Measurements from ENCODE around the gene NT5C1B. TPM values are rescaled to one million over a fixed set of nuclear protein-coding genes. Genes with fewer than 3 reads are reported as not detected.
"Not testable (repeated sequence)": the region's sequence is repeated elsewhere in the genome, so short reads cannot be mapped to it uniquely, and the experiment has no call there.

Gene NT5C1B
- 0.60 TPM for polyA plus RNA-seq (2012; ENCODE audit: insufficient read depth, insufficient read length, low read depth)

- Histone ChIP-seq H3K4me1 (no peaks in the 10 kb centered on the region), H3K4me3 (ENCODE audit: low read depth, low read length) (no peak within 1 kb of the TSS), H3K27me3 (no peaks in the 10 kb centered on the region), H3K36me3 (no peaks in the 10 kb centered on the region), H3K9me3 (no peaks in the 10 kb centered on the region)
- TF ChIP-seq CTCF (IDR thresholded peaks at IDR 0.05; ENCODE audit: low read depth, low read length) = no peak
- no peak for DNase-seq
Measured at GRCh38 chr2:18589354-18589753, at the start of gene NT5C1B. NT5C1B (minus strand) TSS chr2:18589569; CDS start chr2:18589468, 101 bp downstream.

GRCh38 chr2:18637196-18637595 lies 47.8 kb upstream of the NT5C1B start:
- no peak for TF ChIP-seq CTCF (IDR thresholded peaks at IDR 0.05; ENCODE audit: low read depth, low read length)
- Histone ChIP-seq H3K9me3 (no peaks in the 10 kb centered on the region), H3K4me3 (ENCODE audit: low read depth, low read length) (no peak overlapping the region), H3K4me1 (no peaks in the 10 kb centered on the region), H3K36me3 (no peaks in the 10 kb centered on the region), H3K27me3 (no peaks in the 10 kb centered on the region)
- DNase-seq = no peak

- H3K27me3 ChIP-seq; H3K4me1 ChIP-seq; H3K36me3 ChIP-seq; H3K9me3 ChIP-seq; H3K4me3 ChIP-seq (ENCODE audit: low read depth, low read length); DNase-seq: not testable (repeated sequence)
Measured at GRCh38 chr2:18632699-18633098, 43.3 kb upstream of the NT5C1B start.

- Histone ChIP-seq H3K4me3 (ENCODE audit: low read depth, low read length) (no peak overlapping the region), H3K36me3 (no peaks in the 10 kb centered on the region), H3K9me3 (no peaks in the 10 kb centered on the region), H3K4me1 (peaks cover 7% of the 10 kb centered on the region), H3K27me3 (no peaks in the 10 kb centered on the region)
- TF ChIP-seq CTCF (IDR thresholded peaks at IDR 0.05; ENCODE audit: low read depth, low read length) = no peak
- no peak for DNase-seq
Measured at GRCh38 chr2:18630941-18631340, 41.6 kb upstream of the NT5C1B start.

GRCh38 chr2:18630541-18630940 lies 41.2 kb upstream of the NT5C1B start:
- Histone ChIP-seq H3K4me1 (peaks cover 7% of the 10 kb centered on the region), H3K27me3 (no peaks in the 10 kb centered on the region), H3K9me3 (no peaks in the 10 kb centered on the region), H3K4me3 (ENCODE audit: low read depth, low read length) (no peak overlapping the region), H3K36me3 (no peaks in the 10 kb centered on the region)
- no peak for DNase-seq
- TF ChIP-seq CTCF (IDR thresholded peaks at IDR 0.05; ENCODE audit: low read depth, low read length) = no peak

GRCh38 chr2:18630101-18630500 lies 40.7 kb upstream of the NT5C1B start:
- no peaks in the 10 kb centered on the region for H3K27me3 ChIP-seq
- no peaks in the 10 kb centered on the region for H3K9me3 ChIP-seq
- no peak for TF ChIP-seq CTCF (IDR thresholded peaks at IDR 0.05; ENCODE audit: low read depth, low read length)
- no peak for DNase-seq
- H3K4me3 ChIP-seq (ENCODE audit: low read depth, low read length) = no peak overlapping the region
- no peaks in the 10 kb centered on the region for H3K36me3 ChIP-seq
- H3K4me1 ChIP-seq = peaks cover 7% of the 10 kb centered on the region

Measured in BE2C (cell line).